Ishikawa (cell line): ENCODE results near the gene MYMX.

ENCODE experiments used
- CEBPB ChIP-seq: IDR thresholded peaks from 2 replicates; pipeline ENCODE4 v1.6.1; 2012
- CREB1 ChIP-seq: IDR thresholded peaks from 2 replicates; pipeline ENCODE4 v1.6.1; 2012; ENCODE audit warnings: low read depth
- EGR1 ChIP-seq: IDR thresholded peaks from 2 replicates; pipeline ENCODE4 v1.6.1; 2012
- EP300 ChIP-seq: IDR thresholded peaks from 2 replicates; pipeline ENCODE4 v1.6.1; 2012; ENCODE audit warnings: borderline replicate concordance
- FOXM1 ChIP-seq: IDR thresholded peaks from 2 replicates; pipeline ENCODE4 v1.6.1; 2012; ENCODE audit warnings: low read depth, borderline replicate concordance
- MAX ChIP-seq: IDR thresholded peaks from 2 replicates; pipeline ENCODE4 v1.6.1; 2012
- NFIC ChIP-seq: IDR thresholded peaks from 2 replicates; pipeline ENCODE4 v1.6.1; 2012
- RAD21 ChIP-seq: IDR thresholded peaks from 2 replicates; pipeline ENCODE4 v1.6.1; 2012; ENCODE audit warnings: low read depth
- REST ChIP-seq: IDR thresholded peaks from 2 replicates; pipeline ENCODE4 v1.6.1; 2012; ENCODE audit warnings: low read depth, mild to moderate bottlenecking
- TAF1 ChIP-seq: IDR thresholded peaks from 2 replicates; pipeline ENCODE4 v1.6.1; 2012; ENCODE audit warnings: low read depth, mild to moderate bottlenecking
- TCF12 ChIP-seq: IDR thresholded peaks from 2 replicates; pipeline ENCODE4 v1.6.1; 2012; ENCODE audit warnings: low read depth
- TEAD4 ChIP-seq: IDR thresholded peaks from 2 replicates; pipeline ENCODE4 v1.6.1; 2012
- YY1 ChIP-seq: IDR thresholded peaks from 2 replicates; pipeline ENCODE4 v1.6.1; 2012; ENCODE audit warnings: low read depth
- ZBTB7A ChIP-seq: IDR thresholded peaks from 2 replicates; pipeline ENCODE4 v1.6.1; 2012; ENCODE audit warnings: low read depth
- TF ChIP-seq, protein P1 (sequence below): IDR thresholded peaks from 2 replicates; pipeline ENCODE4 v1.6.1; 2012

MYMX gene

DNA sequence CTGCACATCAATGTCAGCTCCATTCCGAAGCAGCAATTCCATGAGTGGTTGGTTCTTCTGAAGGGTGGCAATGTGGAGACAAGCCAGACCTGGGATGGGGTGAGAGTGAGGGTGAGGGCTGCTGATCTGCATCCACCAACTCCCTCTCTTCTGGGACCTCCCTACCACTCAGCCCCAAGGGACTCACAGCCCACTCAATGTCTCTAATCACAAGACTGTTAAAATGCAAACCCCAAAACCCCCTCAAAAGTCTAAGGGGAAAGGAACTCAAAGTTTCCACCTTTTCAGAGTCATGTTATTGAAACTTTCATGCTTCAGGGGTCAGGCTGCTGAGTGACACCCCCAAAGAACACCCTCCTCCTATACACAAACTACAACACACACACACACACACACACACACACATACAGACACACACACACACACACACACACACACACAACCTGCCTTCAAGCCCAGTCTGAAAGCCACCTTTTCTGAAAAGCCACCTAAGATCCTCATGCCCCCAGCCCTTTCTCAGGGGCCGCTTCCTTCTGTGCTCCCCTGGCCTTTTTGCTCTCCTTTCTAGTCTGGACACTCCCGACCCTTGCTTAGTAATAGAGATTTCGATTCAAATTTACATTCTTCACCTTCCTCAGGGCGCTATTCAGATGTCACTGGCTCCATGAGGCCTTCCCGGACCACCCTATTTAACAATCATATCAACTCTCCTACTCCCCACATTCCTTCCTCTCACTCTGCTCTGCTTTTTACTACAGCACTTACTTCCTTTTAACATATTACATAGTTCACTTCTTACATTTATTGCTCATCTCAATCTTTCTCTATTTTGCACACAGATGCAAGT lies 43.9 kb downstream of the MYMX start:
- TF ChIP-seq EGR1 (no peak), TAF1 (no peak), ZBTB7A (no peak), MAX (no peak), YY1 (no peak), REST (no peak), NFIC (no peak), TCF12 (no peak), FOXM1 (no peak), TEAD4 (no peak), CEBPB (no peak), RAD21 (no peak)
- TF ChIP-seq, protein P1, sequence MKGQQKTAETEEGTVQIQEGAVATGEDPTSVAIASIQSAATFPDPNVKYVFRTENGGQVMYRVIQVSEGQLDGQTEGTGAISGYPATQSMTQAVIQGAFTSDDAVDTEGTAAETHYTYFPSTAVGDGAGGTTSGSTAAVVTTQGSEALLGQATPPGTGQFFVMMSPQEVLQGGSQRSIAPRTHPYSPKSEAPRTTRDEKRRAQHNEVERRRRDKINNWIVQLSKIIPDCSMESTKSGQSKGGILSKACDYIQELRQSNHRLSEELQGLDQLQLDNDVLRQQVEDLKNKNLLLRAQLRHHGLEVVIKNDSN: no peak

DNA sequence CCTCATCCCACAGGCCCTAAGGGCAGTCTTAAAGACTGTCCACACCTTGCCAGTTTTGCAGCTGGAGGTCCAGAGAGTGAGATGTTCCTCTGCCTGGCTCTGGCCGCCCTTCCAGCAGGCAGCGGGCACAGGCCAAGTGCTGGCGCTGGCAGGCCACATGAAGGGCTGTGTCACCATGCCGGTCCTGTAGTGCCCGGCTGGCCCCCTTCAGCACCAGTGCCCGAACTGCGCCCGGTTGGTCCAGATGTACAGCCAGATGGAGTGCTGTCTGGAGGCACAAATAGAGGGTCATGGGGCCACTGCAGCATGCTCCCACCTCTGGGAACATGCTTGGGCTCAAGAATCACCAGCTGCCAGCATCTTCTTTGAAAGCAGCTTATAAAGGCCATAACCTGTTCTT lies 44.9 kb downstream of the MYMX start:
- TF ChIP-seq CREB1 (no peak), EP300 (no peak), NFIC (no peak)
- TF ChIP-seq, protein P1: no peak

- TF ChIP-seq CREB1 (no peak), EP300 (no peak), TAF1 (no peak), REST (no peak)
Observed at GRCh38 chr6:44262467-44263353, 46.0 kb downstream of the MYMX start.

GRCh38 chr6:44263354-44264100 lies 46.8 kb downstream of the MYMX start:
- no peak for TF ChIP-seq MAX
- no peak for TF ChIP-seq NFIC
- TF ChIP-seq EGR1: no peak
- no peak for TF ChIP-seq EP300
- TF ChIP-seq TEAD4: no peak
- no peak for TF ChIP-seq YY1
- TF ChIP-seq FOXM1: no peak
- TF ChIP-seq TCF12: no peak
- TF ChIP-seq RAD21: no peak
- no peak for TF ChIP-seq REST
- no peak for TF ChIP-seq CREB1
- TF ChIP-seq, protein P1: no peak
- no peak for TF ChIP-seq ZBTB7A
- TF ChIP-seq TAF1: no peak
- TF ChIP-seq CEBPB: no peak
